Measurements from ENCODE around the gene EIF4A3.

- TF ChIP-seq CTCF (IDR thresholded peaks at IDR 0.05 in 2 of 3, conservative IDR thresholded peaks at IDR 0.05 in 1 of 3; ENCODE audit: control insufficient read depth in 2 of 3, extremely low read depth in 1 of 3, insufficient read depth in 1 of 3, low read depth in 3 of 3, low read length in 3 of 3), result no peak
- no peak for TF ChIP-seq MEF2A (IDR thresholded peaks at IDR 0.05; ENCODE audit: insufficient read depth, low read depth, low read length)
- no peak for TF ChIP-seq SP1 (IDR thresholded peaks at IDR 0.05; ENCODE audit: low read depth, low read length)
These were observed 35.4 kb upstream of the EIF4A3 start for GRCh38 chr17:80182118-80182844.
